Endodermal cell (in vitro differentiated cells): Measurements from ENCODE around the gene DLG2. TPM values are rescaled to one million over a fixed set of nuclear protein-coding genes. Genes with fewer than 3 reads are reported as not detected.

ENCODE experiments used
- DNase-seq: peaks from one replicate; pipeline ENCODE4 v3.0.0-alpha.2; 2017
- H3K27ac ChIP-seq: 2 replicates; pipeline ENCODE4 v1.5.1; 2013; ENCODE audit warnings: mild to moderate bottlenecking, low read depth, low read length, moderate library complexity
- H3K27me3 ChIP-seq: 2 replicates; pipeline ENCODE4 v1.6.1; 2013; ENCODE audit warnings: mild to moderate bottlenecking, low read length, moderate library complexity; ENCODE audit not compliant: insufficient read depth, control insufficient read depth, poor library complexity, severe bottlenecking
- H3K36me3 ChIP-seq: 2 replicates; pipeline ENCODE4 v1.7.0; 2013; ENCODE audit warnings: mild to moderate bottlenecking, low read length, moderate library complexity; ENCODE audit not compliant: control insufficient read depth, insufficient read depth
- H3K4me1 ChIP-seq: one replicate; pipeline ENCODE4 v1.7.0; 2013; ENCODE audit warnings: low read length; ENCODE audit not compliant: control insufficient read depth, insufficient read depth
- H3K4me3 ChIP-seq: 2 replicates; pipeline ENCODE4 v1.5.1; 2013; ENCODE audit warnings: mild to moderate bottlenecking, low read length, moderate library complexity
- H3K9ac ChIP-seq: 2 replicates; pipeline ENCODE4 v1.6.1; 2013; ENCODE audit warnings: mild to moderate bottlenecking, low read length, moderate library complexity; ENCODE audit not compliant: poor library complexity, severe bottlenecking; ENCODE audit errors: extremely low read depth
- H3K9me3 ChIP-seq: 2 replicates; pipeline ENCODE4 v1.6.1; 2013; ENCODE audit warnings: mild to moderate bottlenecking, low read length, moderate library complexity; ENCODE audit not compliant: control insufficient read depth
- H3K27ac Mint-ChIP-seq: 2 replicates; pipeline ENCODE4 v1.8.0; 2020; ENCODE audit warnings: mixed read lengths
- H3K27me3 Mint-ChIP-seq: 2 replicates; pipeline ENCODE4 v1.8.0; 2021; ENCODE audit warnings: mild to moderate bottlenecking, mixed read lengths; ENCODE audit not compliant: insufficient read depth
- H3K36me3 Mint-ChIP-seq: 2 replicates; pipeline ENCODE4 v1.8.0; 2020; ENCODE audit warnings: low read depth, mixed read lengths
- H3K4me1 Mint-ChIP-seq: 2 replicates; pipeline ENCODE4 v1.8.0; 2020; ENCODE audit warnings: mixed read lengths
- H3K4me3 Mint-ChIP-seq: 2 replicates; pipeline ENCODE4 v1.8.0; 2020; ENCODE audit warnings: mild to moderate bottlenecking, moderate library complexity, mixed read lengths
- H3K9me3 Mint-ChIP-seq: 2 replicates; pipeline ENCODE4 v1.8.0; 2020; ENCODE audit warnings: mild to moderate bottlenecking, mixed read lengths
- CTCF ChIP-seq: fragments of 200-600 bp; sonication (generic); conservative IDR thresholded peaks from 2 replicates; pipeline ENCODE4 v1.5.0; 2021; ENCODE audit warnings: antibody characterized with exemption, mild to moderate bottlenecking
- WGBS, 2 experiments: methylation state at CpG; one replicate each; pipeline versions ENCODE4 v1.1.5 to v1.1.7; 2013; ENCODE audit warnings: missing lambda C conversion rate in 2 of 2, mixed read lengths in 1 of 2; ENCODE audit not compliant: insufficient coverage in 1 of 2, insufficient read length in 1 of 2; 5-methylcytosine and 5-hydroxymethylcytosine counted together
- total RNA-seq, 2 donors: library from RNA; stranded (reverse); fragmentation: NEBNext Ultra II Directional in 1 of 2; extraction: Animal tissue kit (Norgen Biotek cat#: 25700) in 1 of 2; gene quantifications; 2 replicates in 1 of 2; 3 replicates in 1 of 2; pipeline ENCODE4 v1.2.1, GENCODE V29; 2021

Gene DLG2
- total RNA-seq, 2 donors from 2014 or later: 9.6 to 10.6 TPM

- H3K4me3 Mint-ChIP-seq: no peak overlapping the region
- Histone ChIP-seq H3K4me1 (no peaks in the 10 kb centered on the region), H3K27me3 (no peaks in the 10 kb centered on the region), H3K4me3 (no peak overlapping the region), H3K9ac (no peak overlapping the region), H3K9me3 (no peaks in the 10 kb centered on the region), H3K27ac (no peak overlapping the region), H3K36me3 (no peaks in the 10 kb centered on the region)
- 80 to 94% methylated on average over 4 of the region's 4 CpGs for WGBS, 2 experiments
- DNase-seq: no peak
- H3K4me1 Mint-ChIP-seq: peaks cover 3% of the 10 kb centered on the region
- H3K27ac Mint-ChIP-seq: no peak overlapping the region
- H3K36me3 Mint-ChIP-seq: no peaks in the 10 kb centered on the region
- TF ChIP-seq CTCF: no peak
- H3K9me3 Mint-ChIP-seq: no peaks in the 10 kb centered on the region
- no peaks in the 10 kb centered on the region for H3K27me3 Mint-ChIP-seq
These were observed 2060.2 kb downstream of the DLG2 start for GRCh38 chr11:83566950-83567349.

- H3K4me1 Mint-ChIP-seq: peaks cover 3% of the 10 kb centered on the region
- WGBS, 2 experiments: 100% methylated on average over 1 of the region's 1 CpG; no CpG with 5 or more reads in 1 of the 2 experiments
- no peak for TF ChIP-seq CTCF
- no peaks in the 10 kb centered on the region for H3K9me3 ChIP-seq
- DNase-seq: no peak
- no peaks in the 10 kb centered on the region for H3K9me3 Mint-ChIP-seq
- H3K27ac Mint-ChIP-seq: no peak overlapping the region
- H3K27ac ChIP-seq: no peak overlapping the region
- no peak overlapping the region for H3K4me3 Mint-ChIP-seq
- peaks cover 2% of the 10 kb centered on the region for H3K36me3 Mint-ChIP-seq
- H3K4me3 ChIP-seq: no peak overlapping the region
- H3K36me3 ChIP-seq: no peaks in the 10 kb centered on the region
- H3K9ac ChIP-seq: no peak overlapping the region
- H3K27me3 Mint-ChIP-seq: no peaks in the 10 kb centered on the region
- no peaks in the 10 kb centered on the region for H3K27me3 ChIP-seq
- H3K4me1 ChIP-seq: no peaks in the 10 kb centered on the region
These were observed 2062.3 kb downstream of the DLG2 start for GRCh38 chr11:83564870-83565269.

GRCh38 chr11:83558281-83558680, 2068.9 kb downstream of the DLG2 start:
- TF ChIP-seq CTCF: no peak
- peaks cover 20% of the 10 kb centered on the region for H3K4me1 Mint-ChIP-seq
- Histone ChIP-seq H3K27ac (no peak overlapping the region), H3K36me3 (no peaks in the 10 kb centered on the region), H3K4me3 (no peak overlapping the region), H3K4me1 (no peaks in the 10 kb centered on the region), H3K9me3 (no peaks in the 10 kb centered on the region), H3K27me3 (no peaks in the 10 kb centered on the region), H3K9ac (no peak overlapping the region)
- H3K27me3 Mint-ChIP-seq: no peaks in the 10 kb centered on the region
- no peak overlapping the region for H3K27ac Mint-ChIP-seq
- DNase-seq: no peak
- no peak overlapping the region for H3K4me3 Mint-ChIP-seq
- WGBS, 2 experiments: 92 to 100% methylated on average over 1 to 2 of the region's 2 CpGs
- H3K9me3 Mint-ChIP-seq: no peaks in the 10 kb centered on the region
- H3K36me3 Mint-ChIP-seq: peaks cover 2% of the 10 kb centered on the region
